HT-29 (cell line): ENCODE measurements around the gene SORD. TPM values are rescaled to one million over a fixed set of nuclear protein-coding genes. Genes with fewer than 3 reads are reported as not detected.
"Not testable (repeated sequence)": the region's sequence is repeated elsewhere in the genome, so short reads cannot be mapped to it uniquely, and the experiment has no call there.

Source experiments
- DNase-seq: peaks from one replicate; pipeline ENCODE4 v3.0.0-alpha.2; 2015; ENCODE audit warnings: low spot score
- total RNA-seq: library from RNA; depleted of rRNA; stranded (reverse); fragments of >200 nt; shearing (Covaris generic); gene quantifications from 2 replicates; pipeline ENCODE4 v1.2.3, GENCODE V29; 2014

SORD gene
- total RNA-seq, 1 experiment from 2014 or later = 238 TPM

- no peak for DNase-seq
Measured at GRCh38 chr15:45097466-45097865, 74.5 kb downstream of the SORD start.

DNA sequence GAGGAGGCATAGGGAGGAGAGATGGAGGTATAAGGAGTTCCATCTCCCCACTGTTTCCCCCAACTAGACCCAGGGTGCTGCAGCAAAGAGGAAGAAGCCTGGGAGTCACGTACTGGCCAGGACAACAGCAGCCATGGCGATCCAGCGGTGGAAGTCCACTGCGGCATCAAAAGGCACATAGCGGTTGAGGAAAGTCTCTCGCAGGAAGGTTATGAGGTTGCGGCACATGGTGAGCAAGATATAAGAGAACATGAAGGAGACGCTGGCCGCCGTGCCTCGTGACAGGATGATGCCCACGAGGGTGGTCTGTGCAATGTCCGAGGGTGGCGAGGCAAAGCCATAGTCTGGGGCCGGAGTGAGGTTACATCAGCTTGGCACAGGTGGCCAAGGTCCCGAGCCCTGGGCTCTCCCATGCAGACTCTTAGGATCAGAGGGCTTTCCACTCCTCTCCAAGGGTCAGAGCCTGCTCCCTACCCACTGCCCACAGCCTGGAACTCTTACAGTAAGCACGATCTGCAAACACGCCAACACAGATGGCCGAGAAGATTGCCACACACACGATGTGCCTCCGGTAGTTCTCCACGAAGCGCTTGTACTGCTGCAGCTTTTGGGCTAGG lies 76.7 kb downstream of the SORD start:
- DNase-seq = no peak

DNA sequence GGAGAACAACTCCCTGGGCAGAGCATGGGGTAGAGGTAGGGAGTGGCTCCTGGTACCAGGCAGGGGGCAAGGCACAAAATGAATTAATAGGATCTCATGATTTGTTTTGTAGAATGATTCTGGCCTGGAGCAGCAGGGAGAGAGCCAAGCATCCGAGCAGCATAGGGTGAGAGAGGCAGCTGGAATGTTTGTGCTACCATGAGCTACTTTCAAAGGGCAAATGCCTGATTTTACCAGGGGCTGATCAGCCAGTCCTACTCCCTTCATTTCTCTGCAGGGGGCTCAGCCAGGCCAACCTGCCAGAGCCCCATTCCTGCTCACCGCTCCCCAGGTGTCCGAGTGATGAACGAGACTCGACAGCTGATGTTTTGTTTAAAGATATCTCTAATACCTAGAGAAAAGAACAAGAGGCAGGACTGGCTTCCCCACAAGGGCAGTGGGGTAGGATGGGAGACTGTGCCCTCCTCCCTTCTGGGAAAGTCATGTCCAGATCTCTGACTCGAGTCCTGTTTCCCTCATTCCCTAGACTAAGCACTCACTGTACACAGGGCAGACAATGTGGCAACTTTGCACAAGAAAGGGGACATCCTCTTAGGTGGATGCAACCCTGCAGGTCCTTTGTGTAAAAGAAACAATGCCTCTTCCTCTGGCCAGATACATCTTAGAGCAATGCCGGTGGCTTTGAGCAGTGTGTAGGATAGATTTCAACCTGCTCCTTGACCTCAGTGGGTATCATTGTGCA lies 78.1 kb downstream of the SORD start:
- no peak for DNase-seq

GRCh38 chr15:45101749-45102148 lies 78.8 kb downstream of the SORD start:
- no peak for DNase-seq

- DNase-seq = no peak
Measured at GRCh38 chr15:45102226-45102625, 79.2 kb downstream of the SORD start.

- not testable (repeated sequence) for DNase-seq
Measured at GRCh38 chr15:45104170-45104569, 81.2 kb downstream of the SORD start.

- DNase-seq = no peak
Measured at GRCh38 chr15:45105586-45105985, 82.6 kb downstream of the SORD start.

DNA sequence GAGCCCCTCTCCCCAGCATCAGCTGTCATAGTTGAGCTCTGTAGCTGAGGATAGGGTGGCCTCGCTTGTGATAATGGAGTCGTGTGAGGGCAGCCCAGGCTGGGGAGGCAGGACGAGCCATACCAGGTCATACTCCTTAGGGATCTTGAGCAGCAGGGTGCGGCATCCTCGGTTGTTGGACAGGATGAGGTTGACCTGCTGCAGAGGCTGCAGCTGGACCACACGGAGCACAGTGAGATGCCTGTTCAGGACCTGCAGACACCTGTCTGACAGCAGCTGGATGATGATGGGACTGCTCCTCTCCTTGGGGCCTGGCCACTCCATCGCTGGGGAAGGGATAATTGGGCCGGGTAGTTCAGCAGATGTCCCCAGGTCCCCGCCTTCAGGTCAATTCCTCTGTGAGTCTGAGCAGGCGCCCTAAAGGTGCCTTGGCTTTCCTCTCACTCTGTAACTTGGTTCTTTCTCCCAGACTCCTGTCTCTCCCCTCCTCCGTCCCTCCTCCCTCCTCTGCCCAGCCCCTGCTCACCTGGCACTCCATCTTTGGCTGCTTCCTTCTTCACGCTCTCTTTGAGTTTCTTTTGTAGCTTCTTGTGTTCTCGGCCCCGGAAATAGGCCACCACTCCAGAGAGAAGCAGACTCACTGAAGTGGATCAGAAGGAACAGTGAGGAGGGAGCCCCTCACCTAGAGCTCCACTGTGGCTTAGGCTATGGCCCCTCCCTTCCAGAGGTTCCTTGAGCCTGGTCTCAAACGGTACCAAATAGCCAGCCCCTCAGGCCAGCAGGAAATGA lies 83.2 kb downstream of the SORD start:
- no peak for DNase-seq

DNA sequence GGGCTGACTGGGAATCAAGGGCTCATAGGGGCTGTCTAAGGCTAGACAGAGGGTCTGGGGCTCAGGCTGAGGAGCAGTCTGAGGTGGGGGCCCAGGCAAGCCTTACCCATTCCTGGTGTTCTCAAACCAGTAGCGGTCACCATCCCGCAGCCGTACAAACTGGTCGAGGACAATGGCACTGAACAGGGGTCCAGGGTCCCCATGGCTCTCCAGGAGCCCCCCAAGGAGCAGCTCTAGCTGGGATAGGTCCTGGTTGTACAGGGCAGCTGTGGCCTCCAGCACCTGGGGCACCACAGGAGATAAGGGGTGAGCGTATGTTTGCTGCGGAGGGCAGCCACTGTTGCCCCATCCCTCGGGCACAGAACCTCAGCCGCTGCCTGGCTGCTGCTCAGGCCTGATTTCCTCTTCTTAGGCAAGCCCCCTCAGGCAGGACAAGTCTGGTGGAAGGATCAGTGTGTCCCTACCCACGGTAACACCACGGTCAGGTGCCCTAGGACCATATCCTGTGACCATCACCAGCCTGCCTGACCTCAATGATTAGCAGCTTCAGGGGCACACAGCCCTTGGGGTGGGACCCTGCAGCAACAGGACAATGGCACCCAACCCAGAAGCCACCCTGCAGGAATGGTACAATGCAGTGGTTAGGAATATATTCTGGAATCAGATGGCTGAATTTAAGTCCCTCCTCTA lies 85.1 kb downstream of the SORD start:
- no peak for DNase-seq

DNA sequence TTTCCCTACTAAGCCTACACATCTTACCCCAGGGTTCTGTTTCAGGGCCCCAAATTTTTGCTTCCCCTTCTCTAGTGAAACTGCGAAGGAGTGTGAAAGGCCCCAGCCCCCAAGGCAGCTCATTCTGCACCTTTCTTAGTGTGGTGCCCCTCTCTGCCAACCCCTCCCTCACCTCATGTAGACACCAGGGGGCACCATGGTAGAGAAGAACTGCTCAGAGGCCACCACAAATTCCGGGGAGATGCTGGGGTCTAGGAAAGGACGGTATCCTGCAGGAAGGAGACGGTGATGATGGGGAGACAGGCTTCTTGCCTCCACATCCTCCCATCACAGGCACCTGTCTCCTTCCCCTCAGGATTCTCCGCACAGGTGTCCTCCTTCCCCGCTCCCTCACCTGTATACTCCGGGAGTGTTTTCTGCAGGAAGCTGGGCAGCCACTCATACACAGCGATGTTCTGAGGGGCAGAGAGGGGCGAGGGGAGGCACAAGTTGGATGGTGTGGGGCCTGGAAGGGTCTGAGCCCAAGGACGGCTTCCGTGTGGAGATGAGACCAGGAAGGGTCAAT lies 87.3 kb downstream of the SORD start:
- no peak for DNase-seq

- no peak for DNase-seq
Measured at GRCh38 chr15:45111390-45112142, 88.6 kb downstream of the SORD start.

DNA sequence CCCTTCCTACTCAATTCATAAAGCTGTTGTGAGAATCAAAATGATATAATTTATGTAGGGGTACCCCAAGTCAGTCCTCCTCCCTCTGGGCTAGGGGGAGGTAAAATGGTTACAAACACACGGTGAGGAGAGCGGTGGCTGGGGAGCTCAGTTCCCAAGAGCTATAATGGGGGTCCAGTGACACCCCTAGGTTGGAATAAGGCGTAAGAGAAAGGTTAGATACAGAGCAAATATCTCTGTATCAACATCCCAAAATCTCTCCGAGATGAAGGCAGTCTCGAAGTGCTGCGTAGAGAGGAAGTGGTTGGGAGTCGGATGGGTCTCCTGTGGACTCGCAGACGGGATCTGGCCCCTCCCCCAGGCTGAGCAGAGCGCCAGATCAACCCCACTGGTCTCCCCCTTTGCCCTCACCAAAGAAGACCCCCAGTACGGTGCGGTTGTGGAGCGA lies 89.2 kb downstream of the SORD start:
- DNase-seq = no peak

DNA sequence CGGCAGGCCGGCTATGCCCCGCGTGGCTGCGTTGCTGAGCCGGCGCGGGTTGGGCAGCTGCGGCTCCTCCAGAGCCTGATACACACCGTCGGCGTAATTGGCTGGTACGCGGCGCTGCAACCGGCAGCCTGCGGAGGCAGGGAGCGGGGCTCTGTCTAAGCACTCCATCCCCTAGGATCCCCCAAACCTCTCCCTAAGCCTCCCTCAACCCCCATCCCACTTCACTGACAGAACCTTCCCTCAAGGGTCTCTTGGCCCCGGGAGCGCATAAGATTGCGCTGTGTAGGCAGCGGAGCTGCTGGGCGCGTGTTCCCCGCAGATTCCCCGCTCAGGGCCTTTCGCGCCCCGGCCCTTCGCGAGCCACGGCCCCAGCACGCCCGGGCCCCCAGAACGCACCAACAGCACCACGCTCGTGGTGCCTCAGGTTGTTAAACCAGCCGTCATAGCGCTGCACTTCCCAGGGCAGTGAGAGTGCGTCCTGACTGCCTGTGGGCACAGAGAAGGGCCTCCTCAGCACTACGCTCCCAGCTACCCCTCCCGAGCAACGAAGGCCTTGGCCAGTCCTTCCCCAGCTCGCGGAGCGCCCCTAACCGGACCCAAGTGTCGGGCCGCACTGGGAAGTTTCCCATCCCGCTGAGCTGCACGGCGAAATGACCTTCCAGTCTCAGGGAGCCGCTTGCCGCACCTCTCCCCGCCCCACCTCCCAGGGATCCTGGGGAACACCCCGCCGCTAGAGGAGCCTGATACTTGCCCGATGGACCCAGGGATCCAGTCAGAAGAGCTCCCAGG lies 89.8 kb downstream of the SORD start:
- DNase-seq = no peak

- no peak for DNase-seq
Measured at GRCh38 chr15:45113380-45113990, 90.5 kb downstream of the SORD start.

DNA sequence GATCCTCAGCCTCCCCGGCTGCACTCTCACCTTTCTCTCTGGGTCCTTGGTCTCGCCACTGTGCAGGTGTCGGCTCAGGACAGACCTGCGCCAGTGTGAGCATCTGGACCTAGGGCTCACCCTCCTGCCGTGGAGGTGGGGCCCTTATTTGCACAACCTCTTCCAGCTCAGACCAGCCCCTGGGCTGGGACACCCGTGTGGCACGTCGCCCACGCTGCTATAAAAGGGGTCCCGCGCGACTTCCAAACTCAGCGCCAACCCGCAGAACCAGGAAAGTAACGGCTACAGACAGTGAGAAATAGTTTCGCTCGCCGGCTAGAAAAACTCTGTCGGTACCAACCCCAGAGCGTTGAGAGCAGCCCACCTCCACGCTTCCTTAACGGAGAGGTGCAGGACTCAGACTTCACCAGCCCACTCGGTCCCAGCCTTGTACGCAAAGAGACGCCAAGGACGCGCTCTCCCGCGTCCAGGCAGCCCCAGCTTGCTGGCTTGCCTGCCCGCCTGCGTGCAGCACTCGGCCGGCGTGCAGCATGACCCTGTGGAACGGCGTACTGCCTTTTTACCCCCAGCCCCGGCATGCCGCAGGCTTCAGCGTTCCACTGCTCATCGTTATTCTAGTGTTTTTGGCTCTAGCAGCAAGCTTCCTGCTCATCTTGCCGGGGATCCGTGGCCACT lies 91.2 kb downstream of the SORD start, which contains the start of the genes DUOX2 and DUOXA2:
Gene DUOX2, minus strand, starts transcription at position 97 of the 675 bp plus-strand sequence. CDS start 761 bp downstream, outside the sequence.
Gene DUOXA2, plus strand, starts transcription at position 251 of the 675 bp plus-strand sequence. Its CDS starts 280 bp downstream, at position 531.
- DNase-seq = no peak

DNA sequence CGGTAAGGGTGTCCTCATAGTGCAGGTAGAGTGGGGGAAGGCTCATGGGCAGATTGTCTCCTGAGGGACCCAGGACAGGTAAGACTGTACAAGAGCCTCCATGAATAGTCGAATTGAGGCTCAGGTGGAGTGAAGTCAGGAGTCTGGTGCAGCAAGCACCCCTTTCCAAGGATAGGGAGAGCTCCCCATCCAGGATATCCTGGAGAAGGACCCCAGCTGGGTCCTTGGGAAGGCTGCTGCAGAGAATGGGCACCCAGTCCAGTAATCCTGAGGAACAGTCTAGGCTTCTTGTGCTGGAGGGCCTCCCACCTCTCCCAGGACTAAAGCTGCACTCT lies 91.7 kb downstream of the SORD start:
- DNase-seq = no peak

- no peak for DNase-seq
Measured at GRCh38 chr15:45115312-45115820, 92.4 kb downstream of the SORD start.

GRCh38 chr15:45116006-45116481 lies 93.0 kb downstream of the SORD start:
- DNase-seq = no peak
